GM12878 (cell line): ENCODE data around the gene AKAP12.

Experiments used
- EED ChIP-seq: sonication (generic); IDR thresholded peaks from 2 replicates; pipeline ENCODE4 v1.6.1; 2016; ENCODE audit warnings: antibody characterized with exemption, low read depth
- EZH2 ChIP-seq: IDR thresholded peaks from 2 replicates; pipeline ENCODE4 v1.6.1; 2012; ENCODE audit warnings: low read depth, mild to moderate bottlenecking, control low read depth, inconsistent platforms, low read length, borderline replicate concordance; ENCODE audit not compliant: control insufficient read depth
- KDM1A ChIP-seq: fragments of 200-600 bp; sonication (generic); IDR thresholded peaks from 2 replicates; pipeline ENCODE4 v1.6.1; 2016; ENCODE audit warnings: borderline replicate concordance
- NFYB ChIP-seq: IDR thresholded peaks from 2 replicates; pipeline ENCODE4 v1.6.1; 2011; ENCODE audit warnings: low read depth, mild to moderate bottlenecking, low read length, improper control_type of control experiment, moderate library complexity; ENCODE audit not compliant: insufficient read depth
- POLR2A ChIP-seq: IDR thresholded peaks from 2 replicates; pipeline ENCODE4 v1.6.1; 2011; ENCODE audit warnings: low read depth, mild to moderate bottlenecking, low read length
- SIN3A ChIP-seq: IDR thresholded peaks from 2 replicates; pipeline ENCODE4 v1.6.1; 2012; ENCODE audit warnings: low read depth, low read length, improper control_type of control experiment
- YY1 ChIP-seq: IDR thresholded peaks from 2 replicates; pipeline ENCODE4 v1.6.1; 2011; ENCODE audit warnings: low read depth, mild to moderate bottlenecking, low read length
- TF ChIP-seq, protein P1 (sequence below), 3 experiments: IDR thresholded peaks in 2 of 3; conservative IDR thresholded peaks in 1 of 3; 2 replicates each; pipeline ENCODE4 v1.5.1; 2011; ENCODE audit warnings: low read depth in 3 of 3, low read length in 3 of 3, mild to moderate bottlenecking in 3 of 3, control low read depth in 2 of 3, moderate library complexity in 2 of 3, inconsistent platforms in 1 of 3, mixed read lengths in 1 of 3; ENCODE audit not compliant: control insufficient read depth in 2 of 3, insufficient read depth in 1 of 3; ENCODE audit errors: extremely low read depth in 1 of 3
- TF ChIP-seq, protein P2 (sequence below): fragments of 450-650 bp; IDR thresholded peaks from 2 replicates; pipeline ENCODE4 v1.6.1; 2016; ENCODE audit warnings: mild to moderate bottlenecking

DNA sequence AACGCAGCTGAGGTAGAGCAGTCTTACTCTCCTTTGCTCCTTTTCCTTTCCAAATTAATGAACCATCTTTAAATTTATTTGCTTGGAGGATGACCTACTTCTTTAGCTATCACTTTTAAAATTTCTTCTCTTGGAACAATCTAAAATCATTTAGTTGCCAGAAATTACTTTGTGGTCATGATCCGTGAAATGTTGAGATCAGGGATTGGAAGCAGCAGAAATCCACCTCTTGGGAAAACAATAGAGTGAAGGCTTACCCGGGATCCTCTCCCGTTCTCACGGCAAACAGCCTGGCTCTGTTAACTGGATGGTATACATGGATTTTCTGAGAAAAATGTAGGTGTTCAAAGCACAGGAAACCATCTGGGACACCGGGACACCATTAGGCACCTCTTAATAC, 7.7 kb downstream of the AKAP12 start:
- TF ChIP-seq EED (no peak), YY1 (no peak), SIN3A (no peak), KDM1A (no peak), POLR2A (no peak), EZH2 (no peak), NFYB (no peak)
- TF ChIP-seq, protein P1, sequence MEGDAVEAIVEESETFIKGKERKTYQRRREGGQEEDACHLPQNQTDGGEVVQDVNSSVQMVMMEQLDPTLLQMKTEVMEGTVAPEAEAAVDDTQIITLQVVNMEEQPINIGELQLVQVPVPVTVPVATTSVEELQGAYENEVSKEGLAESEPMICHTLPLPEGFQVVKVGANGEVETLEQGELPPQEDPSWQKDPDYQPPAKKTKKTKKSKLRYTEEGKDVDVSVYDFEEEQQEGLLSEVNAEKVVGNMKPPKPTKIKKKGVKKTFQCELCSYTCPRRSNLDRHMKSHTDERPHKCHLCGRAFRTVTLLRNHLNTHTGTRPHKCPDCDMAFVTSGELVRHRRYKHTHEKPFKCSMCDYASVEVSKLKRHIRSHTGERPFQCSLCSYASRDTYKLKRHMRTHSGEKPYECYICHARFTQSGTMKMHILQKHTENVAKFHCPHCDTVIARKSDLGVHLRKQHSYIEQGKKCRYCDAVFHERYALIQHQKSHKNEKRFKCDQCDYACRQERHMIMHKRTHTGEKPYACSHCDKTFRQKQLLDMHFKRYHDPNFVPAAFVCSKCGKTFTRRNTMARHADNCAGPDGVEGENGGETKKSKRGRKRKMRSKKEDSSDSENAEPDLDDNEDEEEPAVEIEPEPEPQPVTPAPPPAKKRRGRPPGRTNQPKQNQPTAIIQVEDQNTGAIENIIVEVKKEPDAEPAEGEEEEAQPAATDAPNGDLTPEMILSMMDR (IDR thresholded peaks at IDR 0.05 in 2 of 3, conservative IDR thresholded peaks at IDR 0.05 in 1 of 3; ENCODE audit: control insufficient read depth in 2 of 3, extremely low read depth in 1 of 3, insufficient read depth in 1 of 3, low read depth in 3 of 3, low read length in 3 of 3): no peak
- TF ChIP-seq, protein P2, sequence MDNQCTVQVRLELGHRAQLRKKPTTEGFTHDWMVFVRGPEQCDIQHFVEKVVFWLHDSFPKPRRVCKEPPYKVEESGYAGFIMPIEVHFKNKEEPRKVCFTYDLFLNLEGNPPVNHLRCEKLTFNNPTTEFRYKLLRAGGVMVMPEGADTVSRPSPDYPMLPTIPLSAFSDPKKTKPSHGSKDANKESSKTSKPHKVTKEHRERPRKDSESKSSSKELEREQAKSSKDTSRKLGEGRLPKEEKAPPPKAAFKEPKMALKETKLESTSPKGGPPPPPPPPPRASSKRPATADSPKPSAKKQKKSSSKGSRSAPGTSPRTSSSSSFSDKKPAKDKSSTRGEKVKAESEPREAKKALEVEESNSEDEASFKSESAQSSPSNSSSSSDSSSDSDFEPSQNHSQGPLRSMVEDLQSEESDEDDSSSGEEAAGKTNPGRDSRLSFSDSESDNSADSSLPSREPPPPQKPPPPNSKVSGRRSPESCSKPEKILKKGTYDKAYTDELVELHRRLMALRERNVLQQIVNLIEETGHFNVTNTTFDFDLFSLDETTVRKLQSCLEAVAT: no peak
